HepG2 (cell line): ENCODE measurements around the gene GRK3. TPM values are rescaled to one million over a fixed set of nuclear protein-coding genes. Genes with fewer than 3 reads are reported as not detected.

ENCODE experiments used
- ATAC-seq: fragments of 200-7000 bp; cut with Tn5 transposase; 3 replicates; pipeline ENCODE4 v1.9.1; 2020; ENCODE audit warnings: mild to moderate bottlenecking, moderate library complexity
- BruUV-seq: library from RNA; stranded (reverse); fragments of 400-500 nt; replicated peaks from 2 replicates; lab custom pipeline; 2021; lab: Mats Ljungman, UMichigan
- CTCF ChIA-PET: fragments of 300-600 bp; formaldehyde crosslinking; extraction: SDS; loops from one replicate; lab custom pipeline; 2021; ENCODE audit warnings: low total read pairs, inconsistent platforms, low intra/inter-chr PET ratio; lab: Yijun Ruan, JAX
- POLR2A ChIA-PET: fragments of 350-600 bp; sonication (Branson Sonifier 250); formaldehyde crosslinking; loops from one replicate; lab custom pipeline; 2020; ENCODE audit warnings: antibody characterized with exemption, inconsistent platforms; lab: Yijun Ruan, JAX
- DNase-seq: peaks from one replicate; pipeline ENCODE4 v3.0.0-alpha.2; 2015; ENCODE audit warnings: low spot score
- FAIRE-seq: peaks from 3 replicates; lab custom pipeline; 2011; peaks lifted over from hg19 to GRCh38; lab: Jason Lieb, UNC
- H2AFZ ChIP-seq: one replicate; pipeline ENCODE4 v1.6.1; 2011; ENCODE audit warnings: low read length, inconsistent platforms
- H3K27ac ChIP-seq: fragments of 300-600 bp; 3 replicates; pipeline ENCODE4 v1.8.0; 2011; ENCODE audit warnings: mixed run types, mild to moderate bottlenecking, mixed read lengths, low read length, inconsistent platforms; ENCODE audit not compliant: insufficient read depth; ENCODE audit errors: extremely low read length
- H3K27me3 ChIP-seq, 2 experiments: fragments of 200-600 bp in 1 of 2; 2 replicates in 1 of 2; 3 replicates in 1 of 2; pipeline versions ENCODE4 v1.6.0 to v1.8.0; 2011; ENCODE audit warnings: low read length in 2 of 2, mild to moderate bottlenecking in 2 of 2, moderate library complexity in 2 of 2, inconsistent platforms in 1 of 2; ENCODE audit not compliant: insufficient read depth in 2 of 2, control insufficient read depth in 1 of 2
- H3K36me3 ChIP-seq, 2 experiments: fragments of 200-600 bp in 1 of 2; replicated peaks in 1 of 2; 2 replicates in 1 of 2; 3 replicates in 1 of 2; pipeline versions ENCODE4 v1.5.1 to v1.8.0; 2011; ENCODE audit warnings: low read length in 2 of 2, inconsistent platforms in 1 of 2; ENCODE audit not compliant: insufficient read depth in 2 of 2, control insufficient read depth in 1 of 2
- H3K4me1 ChIP-seq: 2 replicates; pipeline ENCODE4 v1.5.1; 2012; ENCODE audit warnings: low read length, inconsistent platforms; ENCODE audit not compliant: insufficient read depth
- H3K4me2 ChIP-seq: 2 replicates; pipeline ENCODE4 v1.6.0; 2011; ENCODE audit warnings: low read depth, low read length, inconsistent platforms
- H3K4me3 ChIP-seq, 3 experiments: fragments of 200-600 bp in 1 of 3; sonication (generic), shearing (Covaris generic) in 1 of 3; replicated peaks in 1 of 3; 2 replicates each; pipeline ENCODE4 v1.5.1; 2011 to 2016; ENCODE audit warnings: low read length in 3 of 3, inconsistent platforms in 2 of 3, low read depth in 2 of 3, mild to moderate bottlenecking in 2 of 3, control low read depth in 1 of 3, mixed read lengths in 1 of 3; ENCODE audit not compliant: insufficient read depth in 1 of 3
- H3K79me2 ChIP-seq: one replicate; pipeline ENCODE4 v1.6.1; 2011; ENCODE audit warnings: low read length, inconsistent platforms; ENCODE audit not compliant: insufficient read depth
- H3K9ac ChIP-seq: 2 replicates; pipeline ENCODE4 v1.6.0; 2011; ENCODE audit warnings: mild to moderate bottlenecking, low read depth, low read length, inconsistent platforms; ENCODE audit not compliant: insufficient read depth
- H3K9me3 ChIP-seq: 2 replicates; pipeline ENCODE4 v1.5.1; 2012; ENCODE audit warnings: mild to moderate bottlenecking, low read length
- H4K20me1 ChIP-seq: 2 replicates; pipeline ENCODE4 v1.6.0; 2011; ENCODE audit warnings: inconsistent platforms, mild to moderate bottlenecking, low read length, moderate library complexity; ENCODE audit not compliant: insufficient read depth
- MAFK ChIP-seq, 2 experiments: IDR thresholded peaks in 1 of 2; conservative IDR thresholded peaks in 1 of 2; 2 replicates each; pipeline ENCODE4 v1.6.1; 2011; ENCODE audit warnings: improper control_type of control experiment in 2 of 2, low read length in 2 of 2
- PCBP1 ChIP-seq: fragments of 200-400 bp; formaldehyde crosslinking; IDR thresholded peaks from 2 replicates; pipeline ENCODE4 v1.6.1; 2017; ENCODE audit warnings: mild to moderate bottlenecking, low read depth, low read length, borderline replicate concordance
- TIGD3 ChIP-seq: sonication (generic); formaldehyde crosslinking; IDR thresholded peaks from 2 replicates; pipeline ENCODE4 v1.5.1; 2020; ENCODE audit warnings: mild to moderate bottlenecking, missing genetic modification reagents, borderline replicate concordance
- ZBTB38 ChIP-seq: sonication (generic); formaldehyde crosslinking; IDR thresholded peaks from 2 replicates; pipeline ENCODE4 v1.5.1; 2020; ENCODE audit warnings: mild to moderate bottlenecking, missing genetic modification reagents
- ZNF619 ChIP-seq: sonication (generic); formaldehyde crosslinking; IDR thresholded peaks from 2 replicates; pipeline ENCODE4 v1.4.0; 2020; ENCODE audit warnings: mild to moderate bottlenecking, missing genetic modification reagents
- WGBS: methylation state at CpG from one replicate; pipeline ENCODE4 v1.1.6; 2017; ENCODE audit warnings: low lambda C conversion rate; 5-methylcytosine and 5-hydroxymethylcytosine counted together
- in situ Hi-C: cut with HindIII; loops from 2 replicates; pipeline ENCODE4 v1.10.0; 2017; ENCODE audit warnings: low pct_unique_long_range_greater_than_20kb; ENCODE audit not compliant: extremely low pct_ligation_motif_present
- intact Hi-C: fragments of 100-400 bp; cut with micrococcal nuclease; formaldehyde crosslinking; loops from one replicate; pipeline ENCODE4 v1.10.0; 2022; ENCODE audit not compliant: unreplicated experiment
- polyA plus RNA-seq, 8 experiments: library from polyadenylated mRNA; depleted of rRNA in 3 of 8; stranded (reverse) in 7 of 8; unstranded in 1 of 8; fragments of >200 nt; fragmentation: Illumina TruSeq in 4 of 8; extraction: Trizol in 4 of 8; gene quantifications; 2 replicates each; pipeline versions ENCODE4 v1.2.1 to v1.2.3, GENCODE V29; 2011 to 2016; ENCODE audit warnings: low read depth in 4 of 8, missing spikeins in 1 of 8, mixed read lengths in 1 of 8; ENCODE audit not compliant: insufficient read depth in 1 of 8
- total RNA-seq, 5 experiments: library from RNA; depleted of rRNA; stranded (reverse); fragments of >200 nt; fragmentation: Illumina TruSeq; extraction: Trizol; gene quantifications; 2 replicates each; pipeline ENCODE4 v1.2.3, GENCODE V29; 2016; ENCODE audit warnings: low read depth in 1 of 5
- TF ChIP-seq, protein P1 (sequence below): sonication (generic); formaldehyde crosslinking; IDR thresholded peaks from 2 replicates; pipeline ENCODE4 v1.4.0; 2020; ENCODE audit warnings: missing genetic modification reagents, borderline replicate concordance
- TF ChIP-seq, protein P2 (sequence below): sonication (generic); formaldehyde crosslinking; IDR thresholded peaks from 2 replicates; pipeline ENCODE4 v1.4.0; 2020; ENCODE audit warnings: mild to moderate bottlenecking, missing genetic modification reagents

GRK3 gene
- total and polyA plus RNA-seq, 2 of the 13 experiments (the other 11 are each of a cell fraction or from before 2014, with no cell fraction given) = 8.5 to 16.7 TPM

- TF ChIP-seq, protein P1, sequence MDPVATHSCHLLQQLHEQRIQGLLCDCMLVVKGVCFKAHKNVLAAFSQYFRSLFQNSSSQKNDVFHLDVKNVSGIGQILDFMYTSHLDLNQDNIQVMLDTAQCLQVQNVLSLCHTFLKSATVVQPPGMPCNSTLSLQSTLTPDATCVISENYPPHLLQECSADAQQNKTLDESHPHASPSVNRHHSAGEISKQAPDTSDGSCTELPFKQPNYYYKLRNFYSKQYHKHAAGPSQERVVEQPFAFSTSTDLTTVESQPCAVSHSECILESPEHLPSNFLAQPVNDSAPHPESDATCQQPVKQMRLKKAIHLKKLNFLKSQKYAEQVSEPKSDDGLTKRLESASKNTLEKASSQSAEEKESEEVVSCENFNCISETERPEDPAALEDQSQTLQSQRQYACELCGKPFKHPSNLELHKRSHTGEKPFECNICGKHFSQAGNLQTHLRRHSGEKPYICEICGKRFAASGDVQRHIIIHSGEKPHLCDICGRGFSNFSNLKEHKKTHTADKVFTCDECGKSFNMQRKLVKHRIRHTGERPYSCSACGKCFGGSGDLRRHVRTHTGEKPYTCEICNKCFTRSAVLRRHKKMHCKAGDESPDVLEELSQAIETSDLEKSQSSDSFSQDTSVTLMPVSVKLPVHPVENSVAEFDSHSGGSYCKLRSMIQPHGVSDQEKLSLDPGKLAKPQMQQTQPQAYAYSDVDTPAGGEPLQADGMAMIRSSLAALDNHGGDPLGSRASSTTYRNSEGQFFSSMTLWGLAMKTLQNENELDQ (CRISPR knock-in tag) = no peak
- TF ChIP-seq TIGD3 (CRISPR knock-in tag) = no peak
Observed at GRCh38 chr22:25564979-25565677, 653 bp downstream of the GRK3 start (continued).

- FAIRE-seq (no peak), DNase-seq (no peak), ATAC-seq (no peak)
- 82% methylated on average over 5 of the region's 5 CpGs for WGBS
- H3K4me3 ChIP-seq = peak overlapping the region in 2 of 3 experiments; percentile 91 to 92; a peak in 1 of 6 replicates
- TSS peak; percentile 47 for BruUV-seq
- H3K9me3 ChIP-seq = no peaks in the 10 kb centered on the region
- peaks cover 23% of the 10 kb centered on the region for H3K79me2 ChIP-seq
- H3K27me3 ChIP-seq = no peaks in the 10 kb centered on the region; a peak in 1 of 5 replicates
- no peaks in the 10 kb centered on the region for H3K36me3 ChIP-seq
- H3K27ac ChIP-seq = no peak overlapping the region
- intact Hi-C loops (no loop called here), in situ Hi-C loops (loop anchor here (10.0 kb wide), 1 partner anchor 98 kb away; no protein-coding TSS in a partner anchor)
- peaks cover 60% of the 10 kb centered on the region for H3K4me1 ChIP-seq
- no peaks in the 10 kb centered on the region for H4K20me1 ChIP-seq
- CTCF ChIA-PET = no interaction called here
- H3K4me2 ChIP-seq = peak overlapping the region; percentile 97
- TF ChIP-seq ZNF619 (no peak), PCBP1 (no peak), MAFK (conservative IDR thresholded peaks at IDR 0.05 in 1 of 2, IDR thresholded peaks at IDR 0.05 in 1 of 2; ENCODE audit: low read length in 2 of 2) (peak in 1 of 2 experiments; percentile 40; a peak in 1 of 4 replicates), ZBTB38 (no peak)
- TF ChIP-seq, protein P2, sequence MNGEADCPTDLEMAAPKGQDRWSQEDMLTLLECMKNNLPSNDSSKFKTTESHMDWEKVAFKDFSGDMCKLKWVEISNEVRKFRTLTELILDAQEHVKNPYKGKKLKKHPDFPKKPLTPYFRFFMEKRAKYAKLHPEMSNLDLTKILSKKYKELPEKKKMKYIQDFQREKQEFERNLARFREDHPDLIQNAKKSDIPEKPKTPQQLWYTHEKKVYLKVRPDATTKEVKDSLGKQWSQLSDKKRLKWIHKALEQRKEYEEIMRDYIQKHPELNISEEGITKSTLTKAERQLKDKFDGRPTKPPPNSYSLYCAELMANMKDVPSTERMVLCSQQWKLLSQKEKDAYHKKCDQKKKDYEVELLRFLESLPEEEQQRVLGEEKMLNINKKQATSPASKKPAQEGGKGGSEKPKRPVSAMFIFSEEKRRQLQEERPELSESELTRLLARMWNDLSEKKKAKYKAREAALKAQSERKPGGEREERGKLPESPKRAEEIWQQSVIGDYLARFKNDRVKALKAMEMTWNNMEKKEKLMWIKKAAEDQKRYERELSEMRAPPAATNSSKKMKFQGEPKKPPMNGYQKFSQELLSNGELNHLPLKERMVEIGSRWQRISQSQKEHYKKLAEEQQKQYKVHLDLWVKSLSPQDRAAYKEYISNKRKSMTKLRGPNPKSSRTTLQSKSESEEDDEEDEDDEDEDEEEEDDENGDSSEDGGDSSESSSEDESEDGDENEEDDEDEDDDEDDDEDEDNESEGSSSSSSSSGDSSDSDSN (CRISPR knock-in tag) = no peak
- no peak overlapping the region for H3K9ac ChIP-seq
- POLR2A ChIA-PET = no interaction called here
- H2AFZ ChIP-seq = no peak overlapping the region
Observed at GRCh38 chr22:25566186-25566897, 1.9 kb downstream of the GRK3 start.
